ENCODE data around the gene ARF5.

Gene ARF5

DNA sequence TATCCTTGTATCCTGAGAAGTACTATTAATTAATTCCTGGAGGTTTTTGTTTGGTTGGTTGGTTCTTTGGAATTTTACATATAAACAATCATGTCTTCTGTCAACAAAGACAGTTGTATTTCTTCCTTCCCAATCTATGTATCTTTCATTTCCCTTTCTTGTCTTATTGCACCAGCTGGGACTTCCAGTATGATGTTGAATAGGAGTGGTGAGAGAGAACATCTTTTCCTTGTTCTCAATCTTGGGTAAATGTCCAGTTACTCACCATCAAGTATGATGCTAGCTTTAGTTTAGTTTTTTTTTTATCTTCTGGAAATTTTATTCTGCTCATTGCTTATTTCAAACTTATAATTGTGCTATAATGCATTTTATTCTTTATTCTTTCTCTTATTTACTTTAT, 37.1 kb downstream of the ARF5 start:
- no peaks in the 10 kb centered on the region for H4K20me1 ChIP-seq (ENCODE audit: insufficient read depth, low read length)
- no peak overlapping the region for H3K4me3 ChIP-seq (ENCODE audit: low read depth in 1 of 2, low read length in 2 of 2)
- no peaks in the 10 kb centered on the region for H3K79me2 ChIP-seq (ENCODE audit: insufficient read depth, low read length)
- TF ChIP-seq EZH2 (IDR thresholded peaks at IDR 0.05; ENCODE audit: borderline replicate concordance, low read depth, low read length, severe bottlenecking), result no peak
- TF ChIP-seq, protein P1, sequence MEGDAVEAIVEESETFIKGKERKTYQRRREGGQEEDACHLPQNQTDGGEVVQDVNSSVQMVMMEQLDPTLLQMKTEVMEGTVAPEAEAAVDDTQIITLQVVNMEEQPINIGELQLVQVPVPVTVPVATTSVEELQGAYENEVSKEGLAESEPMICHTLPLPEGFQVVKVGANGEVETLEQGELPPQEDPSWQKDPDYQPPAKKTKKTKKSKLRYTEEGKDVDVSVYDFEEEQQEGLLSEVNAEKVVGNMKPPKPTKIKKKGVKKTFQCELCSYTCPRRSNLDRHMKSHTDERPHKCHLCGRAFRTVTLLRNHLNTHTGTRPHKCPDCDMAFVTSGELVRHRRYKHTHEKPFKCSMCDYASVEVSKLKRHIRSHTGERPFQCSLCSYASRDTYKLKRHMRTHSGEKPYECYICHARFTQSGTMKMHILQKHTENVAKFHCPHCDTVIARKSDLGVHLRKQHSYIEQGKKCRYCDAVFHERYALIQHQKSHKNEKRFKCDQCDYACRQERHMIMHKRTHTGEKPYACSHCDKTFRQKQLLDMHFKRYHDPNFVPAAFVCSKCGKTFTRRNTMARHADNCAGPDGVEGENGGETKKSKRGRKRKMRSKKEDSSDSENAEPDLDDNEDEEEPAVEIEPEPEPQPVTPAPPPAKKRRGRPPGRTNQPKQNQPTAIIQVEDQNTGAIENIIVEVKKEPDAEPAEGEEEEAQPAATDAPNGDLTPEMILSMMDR (IDR thresholded peaks at IDR 0.05; ENCODE audit: borderline replicate concordance, extremely low read depth, low read length, poor library complexity, severe bottlenecking), result no peak
- peaks cover 10% of the 10 kb centered on the region for H3K27me3 ChIP-seq (ENCODE audit: insufficient read depth, low read length, poor library complexity)
- H3K27ac ChIP-seq (ENCODE audit: low read length), result no peak overlapping the region
- H3K36me3 ChIP-seq (ENCODE audit: insufficient read depth, low read length), result no peaks in the 10 kb centered on the region
- ATAC-seq (ENCODE audit: insufficient read depth, low read depth) (no peak), DNase-seq (no peak)
- no peaks in the 10 kb centered on the region for H3K9me3 ChIP-seq (ENCODE audit: insufficient read depth, low read length, severe bottlenecking)
- H2AFZ ChIP-seq (ENCODE audit: low read depth, low read length), result no peak overlapping the region
- H3K4me2 ChIP-seq (ENCODE audit: insufficient read depth, low read length), result no peak overlapping the region
- H3K9ac ChIP-seq (ENCODE audit: low read depth, low read length), result no peak overlapping the region
- H3K4me1 ChIP-seq (ENCODE audit: insufficient read depth, low read length), result no peaks in the 10 kb centered on the region

- no peak overlapping the region for H2AFZ ChIP-seq (ENCODE audit: low read depth, low read length)
These were observed 40.2 kb downstream of the ARF5 start for GRCh38 chr7:127628445-127628844.

GRCh38 chr7:127629268-127629854, 41.1 kb downstream of the ARF5 start:
- H2AFZ ChIP-seq (ENCODE audit: low read depth, low read length), result no peak overlapping the region
- no peak overlapping the region for H3K4me3 ChIP-seq (ENCODE audit: low read depth in 1 of 2, low read length in 2 of 2)
- peak; percentile 26 for DNase-seq
- TF ChIP-seq EZH2 (IDR thresholded peaks at IDR 0.05; ENCODE audit: borderline replicate concordance, low read depth, low read length, severe bottlenecking), result no peak
- TF ChIP-seq, protein P1 (IDR thresholded peaks at IDR 0.05; ENCODE audit: borderline replicate concordance, extremely low read depth, low read length, poor library complexity, severe bottlenecking), result peak; percentile 60
- H4K20me1 ChIP-seq (ENCODE audit: insufficient read depth, low read length), result no peaks in the 10 kb centered on the region
- no peaks in the 10 kb centered on the region for H3K36me3 ChIP-seq (ENCODE audit: insufficient read depth, low read length)
- H3K4me2 ChIP-seq (ENCODE audit: insufficient read depth, low read length), result no peak overlapping the region
- no peak overlapping the region for H3K9ac ChIP-seq (ENCODE audit: low read depth, low read length)
- H3K27ac ChIP-seq (ENCODE audit: low read length), result no peak overlapping the region
- H3K4me1 ChIP-seq (ENCODE audit: insufficient read depth, low read length), result no peaks in the 10 kb centered on the region
- no peaks in the 10 kb centered on the region for H3K9me3 ChIP-seq (ENCODE audit: insufficient read depth, low read length, severe bottlenecking)
- peak; percentile 74 for ATAC-seq (ENCODE audit: insufficient read depth, low read depth)
- H3K79me2 ChIP-seq (ENCODE audit: insufficient read depth, low read length), result no peaks in the 10 kb centered on the region
- H3K27me3 ChIP-seq (ENCODE audit: insufficient read depth, low read length, poor library complexity), result peaks cover 4% of the 10 kb centered on the region

More at GRCh38 chr7:127628445-127628844, 40.2 kb downstream of the ARF5 start:
- Histone ChIP-seq H3K9ac (ENCODE audit: low read depth, low read length) (no peak overlapping the region), H3K36me3 (ENCODE audit: insufficient read depth, low read length) (no peaks in the 10 kb centered on the region), H3K9me3 (ENCODE audit: insufficient read depth, low read length, severe bottlenecking) (no peaks in the 10 kb centered on the region), H3K27ac (ENCODE audit: low read length) (no peak overlapping the region), H3K4me3 (ENCODE audit: low read depth in 1 of 2, low read length in 2 of 2) (no peak overlapping the region), H3K79me2 (ENCODE audit: insufficient read depth, low read length) (no peaks in the 10 kb centered on the region), H3K4me1 (ENCODE audit: insufficient read depth, low read length) (no peaks in the 10 kb centered on the region), H3K27me3 (ENCODE audit: insufficient read depth, low read length, poor library complexity) (peaks cover 4% of the 10 kb centered on the region), H4K20me1 (ENCODE audit: insufficient read depth, low read length) (no peaks in the 10 kb centered on the region), H3K4me2 (ENCODE audit: insufficient read depth, low read length) (no peak overlapping the region)
- ATAC-seq (ENCODE audit: insufficient read depth, low read depth) (no peak), DNase-seq (no peak)
- no peak for TF ChIP-seq EZH2 (IDR thresholded peaks at IDR 0.05; ENCODE audit: borderline replicate concordance, low read depth, low read length, severe bottlenecking)
- TF ChIP-seq, protein P1 (IDR thresholded peaks at IDR 0.05; ENCODE audit: borderline replicate concordance, extremely low read depth, low read length, poor library complexity, severe bottlenecking), result no peak

Data from DND-41 (cell line).